Astrocyte of the spinal cord (primary cell): ENCODE data around the gene SYNGR3.
"Not testable (repeated sequence)": the region's sequence is repeated elsewhere in the genome, so short reads cannot be mapped to it uniquely, and the experiment has no call there.

Source experiments
- DNase-seq: peaks from one replicate; pipeline ENCODE4 v3.0.0; 2011; ENCODE audit warnings: low read depth, low spot score
- H3K4me3 ChIP-seq: 2 replicates; pipeline ENCODE4 v1.5.1; 2011; ENCODE audit warnings: low read depth, mild to moderate bottlenecking, low read length, moderate library complexity
- in situ Hi-C: cut with HindIII; loops from 2 replicates; pipeline ENCODE4 v1.10.0; 2017; ENCODE audit warnings: low sequenced_read_pairs
- TF ChIP-seq, protein P1 (sequence below): IDR thresholded peaks from 2 replicates; pipeline ENCODE4 v1.5.1; 2012; ENCODE audit warnings: low read depth, mild to moderate bottlenecking, low read length, inconsistent platforms

The SYNGR3 gene

DNA sequence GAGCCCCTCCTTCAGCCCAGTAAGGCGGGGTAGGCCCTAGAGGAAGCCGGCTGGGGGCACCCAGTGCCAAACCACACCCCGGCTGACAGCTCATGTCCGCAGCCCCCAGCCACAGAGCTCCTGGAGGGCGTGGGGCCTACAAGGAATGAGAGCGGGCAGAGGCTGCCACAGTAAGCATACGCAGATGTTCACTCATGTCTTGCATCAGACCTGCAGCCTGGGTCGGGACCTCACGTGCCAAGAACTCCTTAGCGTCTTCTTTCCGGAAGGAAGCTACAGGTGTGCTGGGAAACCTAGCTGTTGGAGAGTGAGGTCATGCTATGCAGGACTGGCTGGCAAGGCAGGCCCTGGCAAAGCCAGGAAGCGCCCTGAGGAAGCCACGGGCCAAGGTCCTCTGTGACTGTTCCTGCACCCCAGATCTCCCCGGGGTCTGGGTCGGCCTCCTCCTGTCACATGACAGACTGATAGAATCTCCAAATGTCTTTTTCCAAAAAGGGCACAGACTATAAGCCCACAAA, 18.3 kb downstream of the SYNGR3 start:
- H3K4me3 ChIP-seq: peak overlapping the region; percentile 76
- peak; percentile 39 for DNase-seq
- TF ChIP-seq, protein P1, sequence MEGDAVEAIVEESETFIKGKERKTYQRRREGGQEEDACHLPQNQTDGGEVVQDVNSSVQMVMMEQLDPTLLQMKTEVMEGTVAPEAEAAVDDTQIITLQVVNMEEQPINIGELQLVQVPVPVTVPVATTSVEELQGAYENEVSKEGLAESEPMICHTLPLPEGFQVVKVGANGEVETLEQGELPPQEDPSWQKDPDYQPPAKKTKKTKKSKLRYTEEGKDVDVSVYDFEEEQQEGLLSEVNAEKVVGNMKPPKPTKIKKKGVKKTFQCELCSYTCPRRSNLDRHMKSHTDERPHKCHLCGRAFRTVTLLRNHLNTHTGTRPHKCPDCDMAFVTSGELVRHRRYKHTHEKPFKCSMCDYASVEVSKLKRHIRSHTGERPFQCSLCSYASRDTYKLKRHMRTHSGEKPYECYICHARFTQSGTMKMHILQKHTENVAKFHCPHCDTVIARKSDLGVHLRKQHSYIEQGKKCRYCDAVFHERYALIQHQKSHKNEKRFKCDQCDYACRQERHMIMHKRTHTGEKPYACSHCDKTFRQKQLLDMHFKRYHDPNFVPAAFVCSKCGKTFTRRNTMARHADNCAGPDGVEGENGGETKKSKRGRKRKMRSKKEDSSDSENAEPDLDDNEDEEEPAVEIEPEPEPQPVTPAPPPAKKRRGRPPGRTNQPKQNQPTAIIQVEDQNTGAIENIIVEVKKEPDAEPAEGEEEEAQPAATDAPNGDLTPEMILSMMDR: no peak
- in situ Hi-C loops: no loop called here

DNA sequence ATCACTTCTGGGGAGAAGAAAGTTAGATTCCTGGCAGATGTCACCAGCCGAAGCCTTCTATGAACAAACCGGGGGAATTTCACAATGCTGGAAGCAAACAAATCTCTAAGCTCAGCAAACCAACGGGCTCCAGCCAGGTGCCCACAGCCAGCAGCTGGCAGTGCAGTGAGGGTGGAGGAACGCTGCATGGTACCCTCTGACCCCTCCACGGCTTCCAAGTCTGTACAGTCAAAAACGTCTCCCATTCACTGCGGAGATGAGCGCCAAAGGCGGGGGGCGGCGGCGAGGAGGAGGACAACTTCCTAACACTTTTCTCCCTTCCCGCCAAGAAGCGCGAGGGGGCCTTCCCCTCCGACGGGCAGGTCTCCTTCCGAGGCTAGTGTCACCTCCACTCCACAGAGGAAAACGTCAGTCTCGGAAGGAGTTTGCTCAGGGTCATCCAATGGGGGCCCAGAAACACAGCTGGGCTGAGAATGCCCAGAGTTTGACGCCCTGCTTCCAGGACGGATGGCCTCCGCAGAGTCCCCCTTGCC, 18.9 kb downstream of the SYNGR3 start:
- in situ Hi-C loops: no loop called here
- TF ChIP-seq, protein P1: no peak
- DNase-seq: no peak
- H3K4me3 ChIP-seq: peak overlapping the region; percentile 76

DNA sequence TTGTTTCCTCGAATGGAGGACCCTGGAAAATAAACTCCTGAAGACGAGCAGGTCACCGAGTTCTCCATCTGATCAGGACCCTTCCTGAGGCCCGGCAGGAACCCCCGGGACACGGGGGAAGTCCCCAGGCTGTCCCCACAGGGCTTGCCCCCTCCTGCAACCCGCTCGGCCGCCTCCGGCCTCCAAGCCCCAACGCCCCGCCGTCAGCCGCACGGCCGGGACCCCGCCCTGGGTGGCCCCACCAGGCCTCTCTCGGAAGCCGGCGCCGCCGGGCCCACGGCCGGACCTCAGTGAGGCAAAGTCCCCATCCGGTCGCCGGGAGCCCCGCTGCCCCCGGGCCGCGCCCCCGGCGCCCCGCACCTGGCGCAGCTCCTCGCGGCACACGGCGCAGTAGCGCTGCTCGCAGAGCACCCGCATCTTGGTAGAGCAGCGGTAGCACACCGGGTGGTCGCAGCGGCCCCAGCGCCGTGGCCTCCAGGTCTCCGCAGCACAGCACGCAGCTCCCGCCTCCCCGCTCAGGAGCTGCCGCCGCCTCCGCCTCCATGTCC, 19.5 kb downstream of the SYNGR3 start:
- in situ Hi-C loops: no loop called here
- H3K4me3 ChIP-seq: peak overlapping the region; percentile 76
- TF ChIP-seq, protein P1: no peak
- no peak for DNase-seq

DNA sequence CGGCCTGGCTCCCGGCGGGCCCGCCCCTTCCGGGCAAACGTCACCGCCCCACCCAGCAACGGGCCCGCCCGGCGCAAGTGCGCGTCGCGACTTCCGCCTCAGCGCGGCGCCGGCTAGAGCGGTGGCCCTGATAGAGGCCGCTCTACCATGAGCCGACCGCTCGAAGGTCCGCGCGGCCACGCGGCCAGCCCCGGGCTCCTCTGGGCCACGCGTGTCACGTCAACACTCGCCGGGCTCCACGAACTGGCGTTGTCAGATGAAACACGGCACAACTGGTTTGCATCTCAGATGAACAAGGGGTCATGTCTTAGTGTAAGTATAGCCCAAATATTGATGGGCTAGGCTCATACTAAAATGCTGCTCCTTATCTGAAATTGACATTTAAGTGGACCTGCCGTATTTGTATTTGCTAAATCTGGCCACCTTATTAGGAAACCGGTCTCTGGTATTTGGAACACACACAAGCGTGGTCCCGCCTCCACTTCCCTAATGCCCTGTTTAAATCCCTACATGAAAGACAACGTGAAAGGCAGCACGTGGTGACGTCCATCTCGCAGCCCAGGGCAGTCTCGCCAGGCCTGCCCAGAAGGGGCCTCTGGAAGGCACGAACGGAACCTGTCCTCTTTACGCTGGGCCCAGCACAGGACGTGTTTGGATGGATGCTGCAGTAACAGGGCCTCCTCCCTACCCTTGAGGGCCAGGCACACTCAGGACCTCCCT, 20.2 kb downstream of the SYNGR3 start, which contains the start of gene ZNF598:
Gene ZNF598 (minus strand): TSS at position 31 of the 720 bp plus-strand sequence.
- DNase-seq: peak; percentile 86
- TF ChIP-seq, protein P1: no peak
- in situ Hi-C loops: no loop called here
- H3K4me3 ChIP-seq: peak within 1 kb of the TSS; percentile 76

DNA sequence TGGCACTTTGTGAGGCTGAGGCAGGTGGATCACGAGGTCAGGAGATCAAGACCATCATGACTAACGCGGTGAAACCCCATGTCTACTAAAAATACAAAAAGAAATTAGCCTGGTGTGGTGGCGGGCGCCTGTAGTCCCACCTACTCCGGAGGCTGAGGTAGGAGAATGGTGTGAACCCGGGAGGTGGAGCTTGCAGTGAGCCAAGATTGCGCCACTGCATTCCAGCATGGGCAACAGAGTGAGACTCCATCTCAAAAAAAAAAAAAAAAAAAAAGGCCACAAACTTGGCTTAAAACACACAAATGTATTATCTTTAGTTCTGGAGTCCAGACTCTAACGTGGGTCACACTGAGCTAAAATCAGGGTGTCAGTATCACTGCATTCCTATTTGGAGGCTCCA, 22.0 kb downstream of the SYNGR3 start:
- H3K4me3 ChIP-seq, DNase-seq, in situ Hi-C loops: not testable (repeated sequence)

DNA sequence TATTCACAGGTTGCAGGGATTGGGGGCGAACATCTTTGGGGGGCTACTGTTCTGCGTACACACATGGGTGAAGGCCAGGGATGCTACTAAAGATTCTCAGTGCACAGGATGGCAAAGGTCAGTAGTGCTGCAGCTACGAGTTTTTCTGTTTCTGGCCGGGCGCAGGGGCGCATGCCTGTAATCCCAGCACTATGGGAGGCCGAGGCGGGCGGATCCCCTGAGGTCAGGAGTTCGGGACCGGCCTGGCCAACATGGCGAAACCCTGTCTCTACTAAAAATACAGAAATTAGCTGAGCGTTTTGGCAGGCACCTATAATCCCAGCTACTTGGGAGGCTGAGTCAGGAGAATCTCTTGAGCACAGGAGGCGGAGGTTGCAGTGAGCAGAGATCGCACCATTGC, 23.8 kb downstream of the SYNGR3 start:
- TF ChIP-seq, protein P1: no peak
- DNase-seq: no peak
- H3K4me3 ChIP-seq: no peak overlapping the region
- in situ Hi-C loops: no loop called here
